Neural progenitor cell (in vitro differentiated cells): ENCODE measurements around the gene TRIM23. TPM values are rescaled to one million over a fixed set of nuclear protein-coding genes. Genes with fewer than 3 reads are reported as not detected.
"Not testable (repeated sequence)": the region's sequence is repeated elsewhere in the genome, so short reads cannot be mapped to it uniquely, and the experiment has no call there.

Source experiments
- DNase-seq: peaks from one replicate; pipeline ENCODE4 v3.0.0-alpha.2; 2016; ENCODE audit warnings: low spot score
- H2AFZ ChIP-seq: fragments of 200-600 bp; sonication (generic); replicated peaks from 2 replicates; pipeline ENCODE4 v1.6.1; 2016; ENCODE audit warnings: antibody characterized with exemption
- H3F3A ChIP-seq: fragments of 200-600 bp; sonication (generic); 2 replicates; pipeline ENCODE4 v1.6.1; 2016; ENCODE audit warnings: antibody characterized with exemption, low read depth
- H3K27ac ChIP-seq: fragments of 200-600 bp; sonication (generic); 2 replicates; pipeline ENCODE4 v1.5.1; 2016; ENCODE audit warnings: mild to moderate bottlenecking
- H3K27me3 ChIP-seq: fragments of 200-600 bp; sonication (generic); 2 replicates; pipeline ENCODE4 v1.6.1; 2016; ENCODE audit warnings: mild to moderate bottlenecking, moderate library complexity
- H3K36me3 ChIP-seq: fragments of 200-600 bp; sonication (generic); 2 replicates; pipeline ENCODE4 v1.5.1; 2016
- H3K4me1 ChIP-seq: fragments of 200-600 bp; sonication (generic); 2 replicates; pipeline ENCODE4 v1.6.1; 2016; ENCODE audit warnings: mixed run types
- H3K4me2 ChIP-seq: fragments of 200-600 bp; sonication (generic); 2 replicates; pipeline ENCODE4 v1.6.1; 2016
- H3K4me3 ChIP-seq: fragments of 200-600 bp; sonication (generic); 2 replicates; pipeline ENCODE4 v1.5.1; 2016
- H3K79me2 ChIP-seq: fragments of 200-600 bp; sonication (generic); 2 replicates; pipeline ENCODE4 v1.6.1; 2016; ENCODE audit warnings: low read depth
- H3K9ac ChIP-seq: fragments of 200-600 bp; sonication (generic); 2 replicates; pipeline ENCODE4 v1.6.1; 2016
- H3K9me3 ChIP-seq: fragments of 200-600 bp; sonication (generic); 2 replicates; pipeline ENCODE4 v1.5.1; 2016; ENCODE audit warnings: low read depth
- H4K20me1 ChIP-seq: fragments of 200-600 bp; sonication (generic); 2 replicates; pipeline ENCODE4 v1.6.1; 2016; ENCODE audit warnings: low read depth
- H3K27ac Mint-ChIP-seq: 3 replicates; pipeline ENCODE4 v1.8.0; 2021; ENCODE audit warnings: mixed read lengths
- H3K27me3 Mint-ChIP-seq: 2 replicates; pipeline ENCODE4 v1.8.0; 2022; ENCODE audit warnings: low read depth, mild to moderate bottlenecking, inconsistent platforms, moderate library complexity, mixed read lengths; ENCODE audit not compliant: insufficient read depth
- H3K36me3 Mint-ChIP-seq: 3 replicates; pipeline ENCODE4 v1.8.0; 2021; ENCODE audit warnings: mixed read lengths
- H3K4me1 Mint-ChIP-seq: 3 replicates; pipeline ENCODE4 v1.8.0; 2021; ENCODE audit warnings: mixed read lengths
- H3K4me3 Mint-ChIP-seq: 3 replicates; pipeline ENCODE4 v1.8.0; 2021; ENCODE audit warnings: mild to moderate bottlenecking, moderate library complexity, mixed read lengths
- H3K9me3 Mint-ChIP-seq: 3 replicates; pipeline ENCODE4 v1.8.0; 2020; ENCODE audit warnings: mixed read lengths
- CTCF ChIP-seq: fragments of 200-600 bp; sonication (generic); IDR thresholded peaks from 2 replicates; pipeline ENCODE4 v1.5.1; 2017; ENCODE audit warnings: antibody characterized with exemption, mild to moderate bottlenecking
- EZH2 ChIP-seq: fragments of 200-600 bp; sonication (generic); IDR thresholded peaks from 2 replicates; pipeline ENCODE4 v1.6.1; 2017; ENCODE audit warnings: antibody characterized with exemption, mild to moderate bottlenecking, moderate library complexity
- EZH2phosphoT487 ChIP-seq: fragments of 200-600 bp; sonication (generic); IDR thresholded peaks from 2 replicates; pipeline ENCODE4 v1.6.1; 2017; ENCODE audit warnings: antibody characterized with exemption
- total RNA-seq: library from RNA; depleted of rRNA; stranded (reverse); fragments of >200 nt; gene quantifications from 2 replicates; pipeline ENCODE4 v1.2.3, GENCODE V29; 2015; ENCODE audit warnings: low replicate concordance

TRIM23 gene
- total RNA-seq, 1 donor from 2014 or later = 16.6 TPM

- peaks cover 7% of the 10 kb centered on the region for H3K36me3 Mint-ChIP-seq
- Histone ChIP-seq H3K9me3 (no peaks in the 10 kb centered on the region), H4K20me1 (no peaks in the 10 kb centered on the region), H2AFZ (no peak overlapping the region), H3K4me3 (peak overlapping the region; percentile 73), H3K79me2 (peaks cover 90% of the 10 kb centered on the region), H3K27ac (no peak overlapping the region), H3K4me2 (peak overlapping the region; percentile 94), H3K27me3 (no peaks in the 10 kb centered on the region), H3K4me1 (peaks cover 12% of the 10 kb centered on the region), H3K36me3 (no peaks in the 10 kb centered on the region), H3K9ac (peak overlapping the region; percentile 89), H3F3A (no peaks in the 10 kb centered on the region)
- no peak overlapping the region for H3K27ac Mint-ChIP-seq
- peaks cover 5% of the 10 kb centered on the region for H3K27me3 Mint-ChIP-seq
- TF ChIP-seq EZH2phosphoT487 (no peak), CTCF (no peak), EZH2 (no peak)
- DNase-seq = no peak
- H3K4me3 Mint-ChIP-seq = peak overlapping the region; percentile 95
- H3K9me3 Mint-ChIP-seq = no peaks in the 10 kb centered on the region
- peaks cover 20% of the 10 kb centered on the region for H3K4me1 Mint-ChIP-seq
Measured at GRCh38 chr5:65625743-65626142, 1.6 kb upstream of the TRIM23 start.

- DNase-seq = peak; percentile 93
- H3K9ac ChIP-seq = peak within 1 kb of the TSS; percentile 89
- peaks cover 12% of the 10 kb centered on the region for H3K4me1 ChIP-seq
- H3K9me3 Mint-ChIP-seq = no peaks in the 10 kb centered on the region
- H3K27ac ChIP-seq = peak within 1 kb of the TSS; percentile 79
- H3K27ac Mint-ChIP-seq = peak within 1 kb of the TSS; percentile 87
- H3K9me3 ChIP-seq = no peaks in the 10 kb centered on the region
- peaks cover 6% of the 10 kb centered on the region for H3K36me3 Mint-ChIP-seq
- H3F3A ChIP-seq = no peaks in the 10 kb centered on the region
- H3K4me1 Mint-ChIP-seq = peaks cover 20% of the 10 kb centered on the region
- H3K36me3 ChIP-seq = no peaks in the 10 kb centered on the region
- H4K20me1 ChIP-seq = no peaks in the 10 kb centered on the region
- H2AFZ ChIP-seq = peak within 1 kb of the TSS; percentile 100
- peak within 1 kb of the TSS; percentile 95 for H3K4me3 Mint-ChIP-seq
- peak; percentile 11 for TF ChIP-seq CTCF
- no peak for TF ChIP-seq EZH2
- peak within 1 kb of the TSS; percentile 94 for H3K4me2 ChIP-seq
- H3K79me2 ChIP-seq = peaks cover 90% of the 10 kb centered on the region
- H3K27me3 ChIP-seq = no peaks in the 10 kb centered on the region
- peaks cover 5% of the 10 kb centered on the region for H3K27me3 Mint-ChIP-seq
- H3K4me3 ChIP-seq = peak within 1 kb of the TSS; percentile 73
Measured at GRCh38 chr5:65624571-65625555, 730 bp upstream of the TRIM23 start, which contains the start of the genes SHLD3 and TRAPPC13. Gene SHLD3 (plus strand): TSS chr5:65625027. CDS start chr5:65629588, 4,561 bp downstream. Gene TRAPPC13 (plus strand): TSS chr5:65625027. CDS start chr5:65625061, 34 bp downstream.

GRCh38 chr5:65623482-65623881 lies 651 bp downstream of the TRIM23 start:
- H3K4me1 Mint-ChIP-seq = peaks cover 20% of the 10 kb centered on the region
- Histone ChIP-seq H3K27ac (no peak overlapping the region), H2AFZ (peak overlapping the region; percentile 100), H3K4me1 (peaks cover 12% of the 10 kb centered on the region), H4K20me1 (no peaks in the 10 kb centered on the region), H3K36me3 (no peaks in the 10 kb centered on the region), H3K4me2 (peak overlapping the region; percentile 94), H3K9me3 (no peaks in the 10 kb centered on the region), H3K79me2 (peaks cover 91% of the 10 kb centered on the region), H3F3A (no peaks in the 10 kb centered on the region), H3K27me3 (no peaks in the 10 kb centered on the region), H3K9ac (peak overlapping the region; percentile 62), H3K4me3 (peak overlapping the region; percentile 73)
- peaks cover 5% of the 10 kb centered on the region for H3K27me3 Mint-ChIP-seq
- no peak for TF ChIP-seq CTCF
- DNase-seq = peak; percentile 6
- H3K36me3 Mint-ChIP-seq = peaks cover 3% of the 10 kb centered on the region
- H3K4me3 Mint-ChIP-seq = peak overlapping the region; percentile 95
- no peaks in the 10 kb centered on the region for H3K9me3 Mint-ChIP-seq
- H3K27ac Mint-ChIP-seq = peak overlapping the region; percentile 87

GRCh38 chr5:65621961-65622360 lies 2.2 kb downstream of the TRIM23 start:
- H3K27me3 Mint-ChIP-seq, H3K4me3 ChIP-seq, H3K9me3 Mint-ChIP-seq, H3F3A ChIP-seq, H3K9me3 ChIP-seq, H3K36me3 Mint-ChIP-seq, H2AFZ ChIP-seq, H3K27me3 ChIP-seq, H3K36me3 ChIP-seq, H3K27ac Mint-ChIP-seq, H3K27ac ChIP-seq, H3K9ac ChIP-seq, H3K4me2 ChIP-seq, H4K20me1 ChIP-seq, DNase-seq: not testable (repeated sequence)
- H3K4me3 Mint-ChIP-seq = peak overlapping the region; percentile 95
- H3K4me1 Mint-ChIP-seq = peaks cover 20% of the 10 kb centered on the region
- peaks cover 12% of the 10 kb centered on the region for H3K4me1 ChIP-seq
- peaks cover 79% of the 10 kb centered on the region for H3K79me2 ChIP-seq
